GM21526 (cell line): ENCODE results near the gene TNRC6B.
"Not testable (repeated sequence)": the region's sequence is repeated elsewhere in the genome, so short reads cannot be mapped to it uniquely, and the experiment has no call there.

ENCODE experiments used
- ATAC-seq: cut with Tn5 transposase; IDR thresholded peaks from one replicate; pipeline ENCODE4 v1.9.1; 2021; ENCODE audit warnings: moderate library complexity; ENCODE audit not compliant: unreplicated experiment, low FRiP score

TNRC6B gene

GRCh38 chr22:40345815-40346184 lies 168.1 kb downstream of the TNRC6B start:
- ATAC-seq = peak; percentile 21

GRCh38 chr22:40346185-40347118 lies 168.7 kb downstream of the TNRC6B start, which contains the start of gene ADSL:
TSS of gene ADSL (plus strand) at chr22:40346500. CDS start at chr22:40346559, 59 bp downstream.
- peak; percentile 64 for ATAC-seq

- ATAC-seq = no peak
These were observed 169.6 kb downstream of the TNRC6B start for GRCh38 chr22:40347300-40347699.

- no peak for ATAC-seq
These were observed 170.4 kb downstream of the TNRC6B start for GRCh38 chr22:40348025-40348658.

- no peak for ATAC-seq
These were observed 175.0 kb downstream of the TNRC6B start for GRCh38 chr22:40352763-40353162.

- no peak for ATAC-seq
These were observed 183.4 kb downstream of the TNRC6B start for GRCh38 chr22:40361100-40361499.

GRCh38 chr22:40363059-40363458 lies 185.3 kb downstream of the TNRC6B start:
- ATAC-seq = no peak

- ATAC-seq = no peak
These were observed 186.7 kb downstream of the TNRC6B start for GRCh38 chr22:40364431-40364830.

- no peak for ATAC-seq
These were observed 188.3 kb downstream of the TNRC6B start for GRCh38 chr22:40366068-40366467.

- no peak for ATAC-seq
These were observed 189.6 kb downstream of the TNRC6B start for GRCh38 chr22:40367342-40367741.

GRCh38 chr22:40368016-40368415 lies 190.3 kb downstream of the TNRC6B start:
- ATAC-seq = no peak

- ATAC-seq = no peak
These were observed 191.1 kb downstream of the TNRC6B start for GRCh38 chr22:40368836-40369235.

GRCh38 chr22:40374567-40374966 lies 196.8 kb downstream of the TNRC6B start:
- no peak for ATAC-seq

- no peak for ATAC-seq
These were observed 198.4 kb downstream of the TNRC6B start for GRCh38 chr22:40376149-40376548.

- ATAC-seq = no peak
These were observed 200.2 kb downstream of the TNRC6B start for GRCh38 chr22:40377931-40378330.

- not testable (repeated sequence) for ATAC-seq
These were observed 200.7 kb downstream of the TNRC6B start for GRCh38 chr22:40378448-40378847.

GRCh38 chr22:40381461-40381860 lies 203.7 kb downstream of the TNRC6B start:
- ATAC-seq = no peak

- ATAC-seq = no peak
These were observed 206.2 kb downstream of the TNRC6B start for GRCh38 chr22:40383905-40384304.

- no peak for ATAC-seq
These were observed 207.5 kb downstream of the TNRC6B start for GRCh38 chr22:40385036-40385782.
